AG09319 (cell line): ENCODE measurements around the gene ATN1.

Experiments used
- DNase-seq: peaks from one replicate; pipeline ENCODE4 v3.0.0-alpha.2; 2010; ENCODE audit warnings: low read depth; ENCODE audit errors: extremely low read depth
- CTCF ChIP-seq: IDR thresholded peaks from 2 replicates; pipeline ENCODE4 v1.5.1; 2011; ENCODE audit warnings: low read depth, mild to moderate bottlenecking, inconsistent platforms, low read length, moderate library complexity

Gene ATN1

GRCh38 chr12:6951551-6952120, 23.9 kb downstream of the ATN1 start:
- no peak for DNase-seq
- TF ChIP-seq CTCF = no peak

- DNase-seq = no peak
- no peak for TF ChIP-seq CTCF
Measured at GRCh38 chr12:6952121-6952862, 24.5 kb downstream of the ATN1 start.

- DNase-seq = no peak
- no peak for TF ChIP-seq CTCF
Measured at GRCh38 chr12:6952863-6953441, 25.2 kb downstream of the ATN1 start.

GRCh38 chr12:6953442-6954315, 25.9 kb downstream of the ATN1 start:
- DNase-seq = no peak
- no peak for TF ChIP-seq CTCF

GRCh38 chr12:6954316-6955107, 26.8 kb downstream of the ATN1 start:
- no peak for DNase-seq
- no peak for TF ChIP-seq CTCF

GRCh38 chr12:6955108-6956020, 27.6 kb downstream of the ATN1 start:
- no peak for DNase-seq
- no peak for TF ChIP-seq CTCF
